ENCODE results near the gene COL4A4. TPM values are rescaled to one million over a fixed set of nuclear protein-coding genes. Genes with fewer than 3 reads are reported as not detected.

The COL4A4 gene
- total and polyA plus RNA-seq, 2 experiments from 2014 or later = 1.3 to 3.1 TPM

- Mint-ChIP-seq H3K4me1 (no peaks in the 10 kb centered on the region), H3K27ac (no peak overlapping the region), H3K27me3 (ENCODE audit: insufficient read depth, low read depth, poor library complexity) (no peaks in the 10 kb centered on the region), H3K36me3 (ENCODE audit: low read depth) (peaks cover 19% of the 10 kb centered on the region), H3K4me3 (no peak overlapping the region), H3K9me3 (peaks cover 17% of the 10 kb centered on the region)
- H3K4me3 ChIP-seq = no peak overlapping the region
- ATAC-seq = no peak
- TF ChIP-seq, protein P1, sequence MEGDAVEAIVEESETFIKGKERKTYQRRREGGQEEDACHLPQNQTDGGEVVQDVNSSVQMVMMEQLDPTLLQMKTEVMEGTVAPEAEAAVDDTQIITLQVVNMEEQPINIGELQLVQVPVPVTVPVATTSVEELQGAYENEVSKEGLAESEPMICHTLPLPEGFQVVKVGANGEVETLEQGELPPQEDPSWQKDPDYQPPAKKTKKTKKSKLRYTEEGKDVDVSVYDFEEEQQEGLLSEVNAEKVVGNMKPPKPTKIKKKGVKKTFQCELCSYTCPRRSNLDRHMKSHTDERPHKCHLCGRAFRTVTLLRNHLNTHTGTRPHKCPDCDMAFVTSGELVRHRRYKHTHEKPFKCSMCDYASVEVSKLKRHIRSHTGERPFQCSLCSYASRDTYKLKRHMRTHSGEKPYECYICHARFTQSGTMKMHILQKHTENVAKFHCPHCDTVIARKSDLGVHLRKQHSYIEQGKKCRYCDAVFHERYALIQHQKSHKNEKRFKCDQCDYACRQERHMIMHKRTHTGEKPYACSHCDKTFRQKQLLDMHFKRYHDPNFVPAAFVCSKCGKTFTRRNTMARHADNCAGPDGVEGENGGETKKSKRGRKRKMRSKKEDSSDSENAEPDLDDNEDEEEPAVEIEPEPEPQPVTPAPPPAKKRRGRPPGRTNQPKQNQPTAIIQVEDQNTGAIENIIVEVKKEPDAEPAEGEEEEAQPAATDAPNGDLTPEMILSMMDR (conservative IDR thresholded peaks at IDR 0.05; ENCODE audit: low read depth in 2 of 2) = no peak
- no peak for TF ChIP-seq NANOG (IDR thresholded peaks at IDR 0.05; ENCODE audit: borderline replicate concordance)
- TF ChIP-seq JUNB (IDR thresholded peaks at IDR 0.05; ENCODE audit: unreplicated experiment) = no peak
- TF ChIP-seq CREB1 (CRISPR knock-in tag; IDR thresholded peaks at IDR 0.05; ENCODE audit: low read depth) = no peak
- TF ChIP-seq POLR2AphosphoS5 (IDR thresholded peaks at IDR 0.05; ENCODE audit: low read depth) = no peak
- TF ChIP-seq, protein P2, sequence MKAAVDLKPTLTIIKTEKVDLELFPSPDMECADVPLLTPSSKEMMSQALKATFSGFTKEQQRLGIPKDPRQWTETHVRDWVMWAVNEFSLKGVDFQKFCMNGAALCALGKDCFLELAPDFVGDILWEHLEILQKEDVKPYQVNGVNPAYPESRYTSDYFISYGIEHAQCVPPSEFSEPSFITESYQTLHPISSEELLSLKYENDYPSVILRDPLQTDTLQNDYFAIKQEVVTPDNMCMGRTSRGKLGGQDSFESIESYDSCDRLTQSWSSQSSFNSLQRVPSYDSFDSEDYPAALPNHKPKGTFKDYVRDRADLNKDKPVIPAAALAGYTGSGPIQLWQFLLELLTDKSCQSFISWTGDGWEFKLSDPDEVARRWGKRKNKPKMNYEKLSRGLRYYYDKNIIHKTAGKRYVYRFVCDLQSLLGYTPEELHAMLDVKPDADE (IDR thresholded peaks at IDR 0.05) = no peak
- no peak for TF ChIP-seq REST (IDR thresholded peaks at IDR 0.05; ENCODE audit: unreplicated experiment)
- TF ChIP-seq EZH2phosphoT487 (IDR thresholded peaks at IDR 0.05; ENCODE audit: unreplicated experiment) = no peak
- TF ChIP-seq, protein P3, sequence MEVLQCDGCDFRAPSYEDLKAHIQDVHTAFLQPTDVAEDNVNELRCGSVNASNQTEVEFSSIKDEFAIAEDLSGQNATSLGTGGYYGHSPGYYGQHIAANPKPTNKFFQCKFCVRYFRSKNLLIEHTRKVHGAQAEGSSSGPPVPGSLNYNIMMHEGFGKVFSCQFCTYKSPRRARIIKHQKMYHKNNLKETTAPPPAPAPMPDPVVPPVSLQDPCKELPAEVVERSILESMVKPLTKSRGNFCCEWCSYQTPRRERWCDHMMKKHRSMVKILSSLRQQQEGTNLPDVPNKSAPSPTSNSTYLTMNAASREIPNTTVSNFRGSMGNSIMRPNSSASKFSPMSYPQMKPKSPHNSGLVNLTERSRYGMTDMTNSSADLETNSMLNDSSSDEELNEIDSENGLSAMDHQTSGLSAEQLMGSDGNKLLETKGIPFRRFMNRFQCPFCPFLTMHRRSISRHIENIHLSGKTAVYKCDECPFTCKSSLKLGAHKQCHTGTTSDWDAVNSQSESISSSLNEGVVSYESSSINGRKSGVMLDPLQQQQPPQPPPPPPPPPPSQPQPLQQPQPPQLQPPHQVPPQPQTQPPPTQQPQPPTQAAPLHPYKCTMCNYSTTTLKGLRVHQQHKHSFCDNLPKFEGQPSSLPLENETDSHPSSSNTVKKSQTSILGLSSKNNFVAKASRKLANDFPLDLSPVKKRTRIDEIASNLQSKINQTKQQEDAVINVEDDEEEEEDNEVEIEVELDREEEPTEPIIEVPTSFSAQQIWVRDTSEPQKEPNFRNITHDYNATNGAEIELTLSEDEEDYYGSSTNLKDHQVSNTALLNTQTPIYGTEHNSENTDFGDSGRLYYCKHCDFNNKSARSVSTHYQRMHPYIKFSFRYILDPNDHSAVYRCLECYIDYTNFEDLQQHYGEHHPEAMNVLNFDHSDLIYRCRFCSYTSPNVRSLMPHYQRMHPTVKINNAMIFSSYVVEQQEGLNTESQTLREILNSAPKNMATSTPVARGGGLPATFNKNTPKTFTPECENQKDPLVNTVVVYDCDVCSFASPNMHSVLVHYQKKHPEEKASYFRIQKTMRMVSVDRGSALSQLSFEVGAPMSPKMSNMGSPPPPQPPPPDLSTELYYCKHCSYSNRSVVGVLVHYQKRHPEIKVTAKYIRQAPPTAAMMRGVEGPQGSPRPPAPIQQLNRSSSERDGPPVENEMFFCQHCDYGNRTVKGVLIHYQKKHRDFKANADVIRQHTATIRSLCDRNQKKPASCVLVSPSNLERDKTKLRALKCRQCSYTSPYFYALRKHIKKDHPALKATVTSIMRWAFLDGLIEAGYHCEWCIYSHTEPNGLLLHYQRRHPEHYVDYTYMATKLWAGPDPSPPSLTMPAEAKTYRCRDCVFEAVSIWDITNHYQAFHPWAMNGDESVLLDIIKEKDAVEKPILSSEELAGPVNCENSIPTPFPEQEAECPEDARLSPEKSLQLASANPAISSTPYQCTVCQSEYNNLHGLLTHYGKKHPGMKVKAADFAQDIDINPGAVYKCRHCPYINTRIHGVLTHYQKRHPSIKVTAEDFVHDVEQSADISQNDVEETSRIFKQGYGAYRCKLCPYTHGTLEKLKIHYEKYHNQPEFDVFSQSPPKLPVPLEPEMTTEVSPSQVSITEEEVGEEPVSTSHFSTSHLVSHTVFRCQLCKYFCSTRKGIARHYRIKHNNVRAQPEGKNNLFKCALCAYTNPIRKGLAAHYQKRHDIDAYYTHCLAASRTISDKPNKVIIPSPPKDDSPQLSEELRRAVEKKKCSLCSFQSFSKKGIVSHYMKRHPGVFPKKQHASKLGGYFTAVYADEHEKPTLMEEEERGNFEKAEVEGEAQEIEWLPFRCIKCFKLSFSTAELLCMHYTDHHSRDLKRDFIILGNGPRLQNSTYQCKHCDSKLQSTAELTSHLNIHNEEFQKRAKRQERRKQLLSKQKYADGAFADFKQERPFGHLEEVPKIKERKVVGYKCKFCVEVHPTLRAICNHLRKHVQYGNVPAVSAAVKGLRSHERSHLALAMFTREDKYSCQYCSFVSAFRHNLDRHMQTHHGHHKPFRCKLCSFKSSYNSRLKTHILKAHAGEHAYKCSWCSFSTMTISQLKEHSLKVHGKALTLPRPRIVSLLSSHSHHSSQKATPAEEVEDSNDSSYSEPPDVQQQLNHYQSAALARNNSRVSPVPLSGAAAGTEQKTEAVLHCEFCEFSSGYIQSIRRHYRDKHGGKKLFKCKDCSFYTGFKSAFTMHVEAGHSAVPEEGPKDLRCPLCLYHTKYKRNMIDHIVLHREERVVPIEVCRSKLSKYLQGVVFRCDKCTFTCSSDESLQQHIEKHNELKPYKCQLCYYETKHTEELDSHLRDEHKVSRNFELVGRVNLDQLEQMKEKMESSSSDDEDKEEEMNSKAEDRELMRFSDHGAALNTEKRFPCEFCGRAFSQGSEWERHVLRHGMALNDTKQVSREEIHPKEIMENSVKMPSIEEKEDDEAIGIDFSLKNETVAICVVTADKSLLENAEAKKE (CRISPR knock-in tag; IDR thresholded peaks at IDR 0.05) = no peak
- TF ChIP-seq ZNF331 (CRISPR knock-in tag; IDR thresholded peaks at IDR 0.05; ENCODE audit: low read depth) = no peak
- no peak for TF ChIP-seq EZH2 (IDR thresholded peaks at IDR 0.05; ENCODE audit: low read depth, unreplicated experiment)
- no peak for TF ChIP-seq STAT1 (IDR thresholded peaks at IDR 0.05; ENCODE audit: unreplicated experiment)
- TF ChIP-seq ZNF114 (CRISPR knock-in tag; IDR thresholded peaks at IDR 0.05) = no peak
- no peak overlapping the region for H2AFZ ChIP-seq
- H3K27me3 ChIP-seq (ENCODE audit: insufficient read depth) = no peaks in the 10 kb centered on the region
- no peaks in the 10 kb centered on the region for H3K36me3 ChIP-seq (ENCODE audit: insufficient read depth)
- no peaks in the 10 kb centered on the region for H3K79me2 ChIP-seq (replicated peaks; ENCODE audit: insufficient read depth)
- H3K4me1 ChIP-seq (ENCODE audit: insufficient read depth) = no peaks in the 10 kb centered on the region
- H4K20me1 ChIP-seq (replicated peaks; ENCODE audit: insufficient read depth) = no peaks in the 10 kb centered on the region
- H3K27ac ChIP-seq (ENCODE audit: low read depth) = no peak overlapping the region
- H3K9me2 ChIP-seq (ENCODE audit: insufficient read depth) = peaks cover 5% of the 10 kb centered on the region
- no peaks in the 10 kb centered on the region for H3F3A ChIP-seq (replicated peaks; ENCODE audit: low read depth)
- no peak overlapping the region for H3K4me2 ChIP-seq
- no peak for DNase-seq (ENCODE audit: low spot score)
These were observed 207.3 kb downstream of the COL4A4 start for GRCh38 chr2:226956659-226957058.
